ENCODE data around the gene RAB10. TPM values are rescaled to one million over a fixed set of nuclear protein-coding genes. Genes with fewer than 3 reads are reported as not detected.

RAB10 gene
- total RNA-seq, 1 experiment from 2014 or later: 115 TPM

GRCh38 chr2:26150243-26150642, 116.4 kb downstream of the RAB10 start:
- DNase-seq (ENCODE audit: low read depth): no peak

- DNase-seq (ENCODE audit: low read depth): no peak
These were observed 123.7 kb downstream of the RAB10 start for GRCh38 chr2:26157580-26157979.

- peak; percentile 55 for DNase-seq (ENCODE audit: low read depth)
These were observed 128.0 kb downstream of the RAB10 start for GRCh38 chr2:26161926-26162325.

GRCh38 chr2:26162963-26163362, 129.1 kb downstream of the RAB10 start:
- DNase-seq (ENCODE audit: low read depth): no peak

- DNase-seq (ENCODE audit: low read depth): no peak
These were observed 130.3 kb downstream of the RAB10 start for GRCh38 chr2:26164231-26164630.

GRCh38 chr2:26164641-26165211, 130.8 kb downstream of the RAB10 start:
- no peak for DNase-seq (ENCODE audit: low read depth)

- DNase-seq (ENCODE audit: low read depth): no peak
These were observed 131.5 kb downstream of the RAB10 start for GRCh38 chr2:26165403-26165802.

- DNase-seq (ENCODE audit: low read depth): peak; percentile 47
These were observed 132.7 kb downstream of the RAB10 start for GRCh38 chr2:26166541-26166940.

GRCh38 chr2:26168785-26169184, 134.9 kb downstream of the RAB10 start:
- no peak for DNase-seq (ENCODE audit: low read depth)

GRCh38 chr2:26169226-26169625, 135.3 kb downstream of the RAB10 start:
- DNase-seq (ENCODE audit: low read depth): no peak

- no peak for DNase-seq (ENCODE audit: low read depth)
These were observed 136.0 kb downstream of the RAB10 start for GRCh38 chr2:26169681-26170414.

GRCh38 chr2:26170795-26171194, 136.9 kb downstream of the RAB10 start:
- DNase-seq (ENCODE audit: low read depth): no peak

- no peak for DNase-seq (ENCODE audit: low read depth)
These were observed 138.4 kb downstream of the RAB10 start for GRCh38 chr2:26172189-26172870.

GRCh38 chr2:26172871-26173775, 139.2 kb downstream of the RAB10 start, which contains the start of gene GAREM2:
TSS of gene GAREM2 (plus strand) at chr2:26173088. CDS start at chr2:26173221, 133 bp downstream.
- DNase-seq (ENCODE audit: low read depth): no peak

- no peak for DNase-seq (ENCODE audit: low read depth)
These were observed 140.0 kb downstream of the RAB10 start for GRCh38 chr2:26173776-26174482.

GRCh38 chr2:26174691-26175465, 141.0 kb downstream of the RAB10 start:
- no peak for DNase-seq (ENCODE audit: low read depth)

- no peak for DNase-seq (ENCODE audit: low read depth)
These were observed 141.8 kb downstream of the RAB10 start for GRCh38 chr2:26175466-26176278.

GRCh38 chr2:26176279-26176615, 142.4 kb downstream of the RAB10 start:
- no peak for DNase-seq (ENCODE audit: low read depth)

GRCh38 chr2:26177122-26177521, 143.2 kb downstream of the RAB10 start:
- DNase-seq (ENCODE audit: low read depth): no peak

GRCh38 chr2:26178246-26178645, 144.4 kb downstream of the RAB10 start:
- DNase-seq (ENCODE audit: low read depth): no peak

Data from M059J (cell line).